ENCODE data around the gene NXPH4.

Gene NXPH4

DNA sequence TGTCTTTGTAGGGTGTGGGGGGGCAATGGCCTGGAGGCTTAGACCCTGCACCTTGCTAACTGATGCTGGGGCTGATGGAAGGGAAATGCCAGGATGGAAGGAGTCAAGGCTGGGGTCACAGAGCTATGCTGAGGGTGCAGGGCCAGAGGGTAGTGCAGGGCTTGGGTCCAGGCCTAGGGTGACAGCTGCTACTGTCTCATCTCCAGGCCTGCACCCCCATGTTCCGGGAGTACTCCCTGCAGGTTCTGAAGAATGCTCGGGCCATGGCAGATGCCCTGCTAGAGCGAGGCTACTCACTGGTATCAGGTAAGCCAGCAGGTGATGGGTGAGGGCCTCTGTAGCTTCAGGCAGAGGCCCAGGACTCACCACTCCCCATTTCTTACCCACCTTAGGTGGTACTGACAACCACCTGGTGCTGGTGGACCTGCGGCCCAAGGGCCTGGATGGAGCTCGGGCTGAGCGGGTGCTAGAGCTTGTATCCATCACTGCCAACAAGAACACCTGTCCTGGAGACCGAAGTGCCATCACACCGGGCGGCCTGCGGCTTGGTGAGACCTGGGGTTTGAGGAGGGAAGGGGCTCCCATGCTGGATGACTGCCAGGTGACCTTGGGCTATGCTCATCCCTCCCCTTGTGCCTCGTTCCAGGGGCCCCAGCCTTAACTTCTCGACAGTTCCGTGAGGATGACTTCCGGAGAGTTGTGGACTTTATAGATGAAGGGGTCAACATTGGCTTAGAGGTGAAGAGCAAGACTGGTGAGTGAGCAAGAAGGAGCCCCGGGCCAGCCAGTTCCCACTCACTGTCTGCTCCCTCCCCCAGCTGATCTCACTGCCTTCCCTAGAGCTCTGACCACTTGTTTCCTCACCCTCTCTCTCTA lies 17.0 kb downstream of the NXPH4 start:
- no peak for DNase-seq

DNA sequence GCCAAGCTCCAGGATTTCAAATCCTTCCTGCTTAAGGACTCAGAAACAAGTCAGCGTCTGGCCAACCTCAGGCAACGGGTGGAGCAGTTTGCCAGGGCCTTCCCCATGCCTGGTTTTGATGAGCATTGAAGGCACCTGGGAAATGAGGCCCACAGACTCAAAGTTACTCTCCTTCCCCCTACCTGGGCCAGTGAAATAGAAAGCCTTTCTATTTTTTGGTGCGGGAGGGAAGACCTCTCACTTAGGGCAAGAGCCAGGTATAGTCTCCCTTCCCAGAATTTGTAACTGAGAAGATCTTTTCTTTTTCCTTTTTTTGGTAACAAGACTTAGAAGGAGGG lies 17.6 kb downstream of the NXPH4 start:
- DNase-seq, result no peak

DNA sequence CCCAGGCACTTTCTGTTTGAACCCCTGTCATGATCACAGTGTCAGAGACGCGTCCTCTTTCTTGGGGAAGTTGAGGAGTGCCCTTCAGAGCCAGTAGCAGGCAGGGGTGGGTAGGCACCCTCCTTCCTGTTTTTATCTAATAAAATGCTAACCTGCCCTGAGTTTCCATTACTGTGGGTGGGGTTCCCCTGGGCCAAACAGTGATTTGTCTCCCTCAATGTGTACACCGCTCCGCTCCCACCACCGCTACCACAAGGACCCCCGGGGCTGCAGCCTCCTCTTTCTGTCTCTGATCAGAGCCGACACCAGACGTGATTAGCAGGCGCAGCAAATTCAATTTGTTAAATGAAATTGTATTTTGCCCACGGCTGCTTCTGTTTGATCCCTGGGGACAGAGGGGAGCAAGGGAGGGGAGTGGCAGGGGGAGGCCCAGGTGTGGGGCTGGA lies 18.0 kb downstream of the NXPH4 start:
- no peak for DNase-seq

DNA sequence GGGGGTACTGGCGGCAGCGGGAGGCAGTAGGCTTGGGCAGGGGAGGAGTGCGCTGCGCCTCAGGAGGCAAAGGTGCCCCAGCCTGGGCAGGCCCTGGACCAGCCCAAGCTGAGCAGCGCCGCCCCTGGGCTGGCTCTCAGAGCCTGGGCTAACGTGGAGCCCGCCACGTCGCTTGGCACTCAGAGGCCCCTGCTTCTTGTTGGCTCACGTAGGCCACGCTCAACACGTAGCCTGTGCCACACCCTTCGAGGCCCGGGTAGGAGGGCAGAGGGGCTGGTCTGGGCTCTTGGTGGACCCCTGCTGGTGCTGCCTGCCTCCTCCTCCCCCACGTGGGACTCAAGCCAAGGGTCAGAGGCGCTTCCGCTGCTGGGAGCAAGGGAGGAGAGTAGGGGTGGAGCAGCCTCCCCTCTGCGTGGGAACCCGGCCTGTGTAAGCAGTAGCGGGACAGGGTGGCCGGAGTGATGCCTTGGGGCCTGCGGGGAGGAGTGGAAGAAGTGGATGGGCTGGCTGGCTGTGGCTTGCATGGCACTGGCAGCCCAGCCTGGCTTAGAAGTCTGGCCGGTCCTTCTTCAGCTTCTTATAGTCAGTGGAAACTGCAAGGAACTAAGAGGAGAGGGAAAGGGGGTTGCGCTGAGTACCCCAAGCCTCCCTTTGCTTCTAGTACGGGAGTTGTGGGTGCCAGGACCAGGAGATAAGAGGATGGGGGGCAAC lies 18.6 kb downstream of the NXPH4 start:
- peak; percentile 85 for DNase-seq

DNA sequence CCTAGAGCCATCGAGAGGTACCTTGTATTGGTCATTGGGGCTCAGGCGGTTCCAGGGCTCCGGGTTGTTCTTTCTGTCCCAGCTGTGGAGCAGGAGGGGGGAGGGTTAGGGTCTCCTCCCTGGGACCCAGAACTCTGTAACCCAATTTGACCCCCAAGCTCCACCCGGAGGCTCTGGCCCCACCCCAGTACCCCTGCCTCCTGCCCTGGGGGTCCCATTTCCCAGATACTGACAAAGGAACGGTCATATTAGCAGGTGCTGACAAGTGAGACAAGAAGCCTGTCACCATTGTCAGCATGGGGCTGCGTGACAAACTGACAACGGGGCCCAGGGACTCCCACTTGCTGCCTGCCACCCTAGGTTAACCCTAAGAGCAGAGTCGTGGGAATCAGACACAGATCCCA lies 19.1 kb downstream of the NXPH4 start:
- DNase-seq, result no peak

DNA sequence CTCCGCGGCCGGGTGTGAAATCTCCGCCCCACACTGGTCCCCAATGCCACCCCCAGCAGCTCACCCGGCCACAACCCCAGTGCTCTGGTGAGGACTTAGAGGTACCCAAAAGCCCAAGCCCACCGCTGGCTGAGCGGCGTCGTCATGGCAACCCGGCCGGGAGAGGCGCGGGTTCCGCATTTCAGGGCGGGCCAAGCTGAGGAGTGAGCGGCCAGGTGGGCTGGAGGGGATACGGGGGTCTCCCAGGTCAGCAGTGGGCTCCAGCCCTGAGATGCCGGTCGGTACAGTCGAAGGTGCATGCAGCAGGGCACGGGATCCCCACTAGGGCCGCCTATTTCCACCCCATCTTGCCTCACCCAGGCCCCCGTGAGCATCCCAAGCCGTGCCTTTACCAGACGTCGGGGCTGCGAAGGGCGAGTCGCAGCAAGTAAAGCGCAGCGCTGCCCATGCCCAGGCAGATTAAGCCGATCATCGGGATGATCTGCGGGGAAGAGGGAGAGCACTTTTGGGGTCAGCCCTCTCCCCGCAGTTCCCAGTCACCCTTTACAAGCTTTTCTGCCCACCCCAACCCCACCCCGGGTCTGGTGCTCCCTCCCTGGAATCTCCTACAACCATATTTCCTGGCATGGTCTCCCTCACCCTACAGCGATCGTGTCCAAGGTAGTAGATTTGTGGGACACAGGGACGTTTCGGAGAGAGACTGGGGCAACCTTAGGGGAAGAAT lies 19.8 kb downstream of the NXPH4 start:
- no peak for DNase-seq

DNA sequence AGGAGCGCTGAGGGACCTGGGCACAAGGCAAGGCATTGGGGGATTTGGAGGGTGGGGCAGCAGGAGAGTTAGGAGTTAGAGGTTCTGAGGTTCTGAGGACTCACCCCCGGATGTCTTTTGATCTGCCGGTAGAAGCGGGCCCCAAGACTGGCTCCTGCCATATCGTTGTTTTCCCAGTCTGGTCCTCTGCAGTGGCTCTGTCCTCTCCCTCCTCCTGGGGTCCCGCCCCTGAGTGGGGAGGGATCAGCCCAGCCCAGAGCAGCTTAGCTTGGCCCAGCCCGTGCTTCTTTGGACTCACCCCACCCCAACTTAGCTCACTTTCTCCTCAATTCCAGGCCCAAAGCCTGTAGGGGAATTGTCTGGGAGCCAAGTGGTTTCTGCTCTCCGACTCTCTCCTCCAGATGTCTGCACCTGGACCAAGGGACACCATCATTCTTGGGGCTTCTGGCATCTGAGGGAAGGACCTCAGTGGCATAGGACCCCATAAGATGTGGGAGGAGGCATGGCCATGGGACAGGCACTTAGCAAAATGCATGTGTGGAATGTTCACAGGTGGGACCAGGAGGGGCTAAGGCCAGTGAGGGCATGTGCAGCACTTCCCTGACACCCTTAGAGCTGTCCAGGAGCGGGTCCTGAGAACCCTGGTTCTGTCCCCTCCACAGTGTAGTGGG lies 20.5 kb downstream of the NXPH4 start:
- peak; percentile 79 for DNase-seq

DNA sequence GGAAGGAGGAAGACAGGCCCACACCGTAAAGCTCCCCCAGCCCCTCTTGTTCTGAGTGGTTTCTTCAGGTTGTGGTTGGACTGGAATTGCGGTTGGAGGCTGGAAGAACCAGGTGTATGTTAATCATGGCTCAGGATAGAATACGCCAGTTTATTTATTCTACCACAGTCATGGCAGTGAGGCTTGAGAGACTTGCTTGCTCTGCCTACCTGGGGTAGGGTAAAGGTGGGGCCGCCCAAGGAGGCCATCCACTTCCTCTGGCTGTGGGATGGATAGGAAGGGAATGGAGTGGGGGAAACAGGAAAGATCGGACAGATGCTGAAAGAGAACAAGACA lies 21.0 kb downstream of the NXPH4 start:
- no peak for DNase-seq

DNA sequence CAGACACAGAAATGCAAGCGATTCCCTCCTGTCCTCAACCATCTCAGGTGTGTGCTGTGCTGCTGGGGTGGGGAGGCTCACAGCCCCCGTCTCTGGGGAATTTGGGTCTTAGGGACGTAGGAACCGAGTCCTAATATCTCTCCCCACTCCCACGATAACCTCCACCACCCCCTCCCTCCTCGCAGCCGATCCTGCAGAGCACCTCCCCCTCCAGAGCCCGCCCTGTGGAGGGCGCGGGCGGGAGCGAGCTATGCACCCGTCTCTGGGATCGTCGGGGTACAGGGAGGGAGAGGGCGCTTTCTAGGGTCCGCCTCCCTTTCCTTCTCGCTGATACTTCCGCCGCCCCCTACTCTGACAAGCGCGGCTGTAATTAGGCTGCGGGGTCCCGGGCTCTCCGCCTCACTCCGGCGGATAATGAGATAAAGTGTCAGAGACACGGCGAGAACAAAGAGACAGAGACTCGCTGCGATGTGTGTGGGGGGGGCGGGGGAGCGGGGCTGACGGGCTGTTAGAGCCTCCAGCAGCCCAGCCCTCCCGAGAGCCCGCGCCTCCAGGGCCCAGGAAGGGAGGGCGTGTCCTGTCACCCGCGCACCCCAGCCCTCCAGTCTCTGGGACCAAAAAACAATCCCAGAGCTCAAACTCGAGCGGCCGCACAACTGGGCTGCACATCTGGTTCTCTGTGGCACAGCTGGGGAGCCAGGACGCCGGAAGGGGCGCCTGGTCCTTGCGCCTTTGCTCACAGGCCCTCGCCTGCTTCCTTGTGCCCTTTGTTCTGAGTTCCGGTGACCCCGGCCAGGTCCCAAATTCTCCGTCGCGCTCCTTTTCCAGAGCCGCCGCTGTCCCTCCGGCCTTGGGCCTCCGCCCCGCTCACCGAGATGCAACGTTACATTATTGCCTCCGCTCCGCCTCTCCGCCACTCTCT lies 21.6 kb downstream of the NXPH4 start:
- peak; percentile 42 for DNase-seq

DNA sequence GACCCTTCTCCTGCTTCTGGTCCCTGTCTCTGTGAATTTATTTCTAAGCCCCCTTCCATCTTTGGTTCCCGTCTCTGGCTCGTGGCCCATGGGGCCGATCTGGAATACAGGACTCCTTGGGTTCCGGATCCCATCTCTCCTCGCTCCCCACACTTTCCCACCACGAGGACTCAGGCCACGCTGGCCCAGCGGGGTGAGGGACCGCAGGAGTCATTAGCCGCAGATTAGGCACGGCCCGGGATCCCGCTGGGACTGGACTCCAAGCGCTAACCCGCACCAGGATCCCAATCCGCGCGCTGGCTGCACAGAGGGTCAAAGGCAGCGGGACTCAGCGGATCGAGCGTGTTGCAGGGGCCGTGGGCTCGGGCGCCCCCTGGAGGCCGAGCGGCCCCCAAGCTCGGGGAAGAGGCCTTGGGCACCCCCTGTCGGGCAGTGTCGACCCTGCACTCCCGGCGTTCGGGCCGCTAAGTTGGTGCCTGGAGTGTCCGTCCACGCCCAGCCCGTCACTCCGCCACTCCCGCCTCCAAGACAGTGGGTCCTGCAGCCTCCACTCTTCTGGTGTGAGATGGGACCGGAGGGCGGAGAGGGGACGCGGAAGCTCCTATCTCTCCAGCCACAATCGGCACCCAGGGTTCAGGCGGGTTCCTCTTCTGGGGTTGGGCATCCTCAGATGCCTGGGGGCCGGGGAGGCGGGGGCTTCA lies 22.4 kb downstream of the NXPH4 start:
- DNase-seq, result peak; percentile 92

DNA sequence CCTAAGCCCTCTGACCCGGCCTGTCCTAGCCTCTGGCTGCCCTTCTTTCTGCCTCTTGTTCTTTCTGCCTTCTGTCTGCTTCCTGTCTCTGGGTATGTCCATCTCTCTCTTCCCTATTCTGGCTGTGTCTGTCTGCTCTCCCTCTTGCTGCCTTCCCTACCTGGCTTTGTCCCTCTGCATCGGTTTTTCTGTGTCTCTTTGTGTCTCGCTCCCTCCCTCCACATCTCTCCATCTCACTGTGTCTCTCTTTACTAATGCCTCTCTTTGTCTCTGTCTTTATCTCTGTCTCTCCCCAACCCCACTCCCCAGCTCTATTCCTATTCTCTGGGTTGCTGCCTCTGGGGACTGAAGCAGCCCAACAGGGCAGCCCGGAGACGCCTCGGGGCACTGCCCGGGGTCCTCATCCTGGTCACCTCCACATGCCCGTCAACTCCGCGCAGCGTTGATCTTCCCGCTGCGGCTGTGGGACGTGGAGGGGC lies 23.0 kb downstream of the NXPH4 start:
- DNase-seq, result no peak

DNA sequence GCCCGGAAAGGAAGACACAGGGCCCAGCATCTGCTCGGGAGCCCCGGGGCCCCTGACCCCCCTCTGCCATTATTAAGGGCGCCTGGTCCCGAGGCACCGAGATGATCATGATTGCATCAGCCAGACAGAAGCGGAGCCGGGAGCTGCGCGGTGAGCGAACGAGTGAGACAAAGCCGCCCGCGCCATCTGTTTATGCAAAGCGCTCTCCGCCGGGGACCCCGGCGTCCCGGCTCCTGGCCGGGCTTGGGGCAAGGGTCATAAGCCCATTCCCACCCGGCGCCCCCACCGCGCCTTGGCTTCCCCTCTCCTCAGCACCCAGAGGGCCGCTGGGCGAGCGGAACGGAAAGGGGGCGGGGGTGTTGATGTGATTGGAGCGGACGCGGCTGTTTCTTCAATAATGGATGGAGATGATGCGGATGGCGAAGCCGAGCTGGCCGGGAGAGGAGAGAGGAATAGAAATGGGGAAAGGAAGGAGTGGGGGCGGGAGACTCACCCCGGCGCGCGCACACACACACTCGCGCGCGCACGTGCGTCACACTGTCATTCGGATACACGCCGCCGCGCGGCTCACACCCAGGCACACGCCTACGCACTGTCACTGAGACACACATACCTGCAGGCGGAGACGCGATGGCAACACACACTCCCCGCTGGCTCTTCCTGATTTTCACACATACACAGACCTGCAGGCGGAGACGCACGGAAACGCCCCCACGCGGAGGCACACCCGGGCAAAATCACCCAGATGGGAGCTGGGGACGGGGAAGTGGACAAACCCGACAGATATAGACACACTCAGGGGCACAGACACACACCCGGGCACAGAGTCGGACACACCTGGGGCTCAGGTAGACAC lies 23.7 kb downstream of the NXPH4 start:
- DNase-seq, result peak; percentile 59

DNA sequence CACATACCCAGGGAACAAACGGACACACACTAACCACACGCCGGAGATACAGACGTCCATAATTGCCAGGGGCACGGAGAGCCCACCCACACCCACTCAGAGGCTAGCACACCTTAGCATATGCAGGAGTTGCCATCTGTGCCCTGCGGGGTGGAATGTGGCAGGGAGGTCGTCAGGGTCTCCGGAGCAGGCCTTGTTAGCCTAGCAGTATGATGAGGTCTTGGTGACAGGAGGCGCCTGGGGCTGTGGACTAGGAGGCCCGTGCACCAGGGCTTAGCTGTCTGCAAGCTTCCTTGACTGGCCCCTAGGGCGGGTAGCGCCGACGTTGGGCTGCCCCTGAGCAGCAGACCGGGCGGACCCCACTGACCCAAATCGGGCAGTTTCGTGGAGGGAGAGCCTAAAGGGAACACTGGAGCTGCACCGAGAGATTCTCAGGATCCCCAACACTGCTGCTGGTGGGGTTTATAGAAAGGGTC lies 24.4 kb downstream of the NXPH4 start:
- DNase-seq, result no peak

DNA sequence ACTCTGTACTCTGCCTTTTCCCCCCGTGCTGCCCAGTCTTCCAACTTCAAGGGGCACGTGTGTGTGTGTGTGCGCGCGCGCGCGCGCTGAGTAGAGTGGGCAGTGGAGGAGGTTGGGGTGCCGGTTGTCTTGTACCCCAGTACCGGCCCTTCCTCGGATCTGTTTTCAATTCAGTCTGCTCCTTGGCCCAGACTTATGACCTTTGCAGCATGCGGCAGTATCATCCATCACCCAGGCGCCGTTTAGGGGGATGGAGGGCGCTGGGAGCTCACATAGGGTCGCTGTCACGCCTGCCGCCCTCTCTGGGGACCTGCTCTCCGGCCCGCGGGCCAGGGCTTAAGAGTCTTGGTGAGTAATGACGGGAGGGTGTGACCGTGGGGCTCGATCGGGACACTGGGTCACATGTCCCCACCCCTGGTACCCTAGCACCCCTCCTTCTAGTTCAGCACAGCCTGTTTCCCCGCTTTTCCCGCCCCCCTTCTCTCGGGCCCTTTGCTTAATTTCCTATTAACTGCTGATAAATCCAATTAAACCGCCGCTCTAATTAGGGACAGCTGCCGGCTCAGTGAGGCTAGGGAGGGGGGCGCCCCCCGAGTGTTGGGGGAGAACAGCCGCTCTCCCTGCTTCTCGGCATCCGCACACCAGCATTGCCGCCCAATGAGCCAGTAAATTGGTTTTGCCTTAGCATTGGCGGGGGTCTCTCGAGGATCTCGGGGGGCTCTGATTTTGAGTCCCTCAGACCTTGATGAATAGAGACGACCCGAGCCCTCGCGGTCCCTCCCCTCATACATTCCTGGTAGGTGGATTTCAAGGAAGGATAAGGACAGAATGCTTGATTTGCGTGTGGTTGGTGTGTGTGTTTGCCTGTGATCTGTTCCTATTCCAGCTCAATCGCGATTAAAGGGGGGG lies 25.1 kb downstream of the NXPH4 start:
- no peak for DNase-seq

DNA sequence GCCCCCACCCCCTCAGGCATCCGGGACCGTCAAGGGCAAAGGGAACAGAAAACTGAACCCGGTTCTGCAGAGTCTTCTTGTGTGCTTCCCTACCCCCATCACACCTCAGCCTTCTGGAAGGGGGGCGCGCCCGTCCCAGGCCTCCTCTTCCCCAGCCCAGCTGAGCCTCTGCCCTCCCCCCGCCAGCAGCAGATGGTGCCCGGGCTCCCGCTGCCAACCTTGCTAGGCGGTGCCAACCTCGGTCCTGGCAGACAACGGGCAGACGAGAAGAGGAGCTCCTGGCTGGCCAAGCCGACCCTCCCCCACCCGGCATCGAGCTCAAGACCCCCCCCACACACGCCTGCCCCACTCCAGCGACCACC lies 25.7 kb downstream of the NXPH4 start:
- no peak for DNase-seq

DNA sequence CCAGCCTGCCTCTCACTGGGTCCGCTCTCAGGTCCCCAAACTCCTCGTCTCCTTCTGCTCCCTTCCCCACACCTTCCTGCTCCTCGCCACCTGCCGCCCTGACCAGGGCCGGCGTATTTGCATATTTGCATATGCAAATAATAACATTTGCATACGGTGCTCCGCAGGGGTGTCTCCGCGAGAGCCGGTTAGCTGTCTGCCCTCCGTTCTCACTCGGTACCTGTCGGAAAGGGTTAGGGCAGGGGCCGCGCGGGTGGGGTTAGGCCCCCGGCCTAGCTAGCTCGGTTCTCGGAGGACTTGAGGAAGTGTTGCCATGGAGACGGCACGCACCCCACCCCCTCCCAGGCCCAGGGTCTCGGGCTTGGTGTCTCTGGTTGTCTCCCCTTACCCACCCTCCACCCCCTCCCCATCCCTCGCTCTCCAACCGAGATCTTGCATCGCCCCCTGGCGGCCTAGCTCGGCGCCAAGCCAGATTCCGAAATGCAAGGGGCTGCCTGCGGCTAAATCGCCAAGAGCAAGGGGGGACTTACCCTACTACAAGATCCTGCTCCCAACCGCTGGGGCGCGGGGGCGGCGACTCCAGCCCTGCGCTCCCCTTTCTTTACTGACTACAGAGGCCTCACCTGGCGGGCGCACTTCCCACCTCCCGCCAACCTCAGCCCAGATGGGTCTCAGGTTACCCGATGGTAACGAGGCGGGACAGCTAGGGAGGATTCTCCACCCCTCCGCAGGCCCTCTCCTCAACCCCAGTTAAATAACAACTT lies 26.3 kb downstream of the NXPH4 start:
- DNase-seq, result peak; percentile 72

DNA sequence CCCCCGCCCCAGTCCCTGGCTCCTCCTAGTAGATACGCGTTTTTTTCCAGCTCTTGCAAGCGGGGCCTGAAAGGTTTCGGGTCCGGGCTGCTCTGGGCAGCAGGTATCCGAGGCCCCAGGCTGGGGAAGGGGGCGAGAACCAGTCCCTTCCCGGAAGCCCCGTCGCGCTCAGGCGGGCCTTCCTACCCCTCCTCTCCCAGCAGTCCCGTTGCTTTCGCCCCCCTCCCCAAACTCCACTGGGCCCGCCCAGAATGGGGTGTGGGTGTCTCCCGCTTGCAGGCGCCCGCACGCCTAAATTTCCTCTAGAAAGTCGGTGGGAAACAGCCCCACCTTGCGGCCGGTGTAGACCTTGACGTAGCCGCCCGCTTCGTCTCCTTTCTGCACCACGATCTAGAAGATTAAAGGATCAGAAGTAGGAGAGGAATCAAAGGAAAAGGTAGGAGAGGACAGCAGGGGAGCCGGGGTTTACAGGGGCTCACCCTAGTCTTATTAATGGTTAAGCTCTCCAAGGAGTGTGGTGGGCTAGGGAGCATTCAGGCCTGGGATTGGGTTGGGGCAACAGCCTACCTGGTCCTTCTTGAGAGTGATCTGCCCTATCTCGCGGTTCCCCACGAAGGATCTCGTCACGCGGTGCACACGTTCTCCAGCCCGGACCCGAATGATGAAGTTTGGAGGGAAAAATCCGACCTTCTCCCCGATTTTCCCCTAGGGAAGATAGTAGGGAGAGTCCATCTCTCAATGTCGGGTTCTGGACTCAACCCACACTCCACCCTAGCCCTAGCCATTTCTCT lies 27.1 kb downstream of the NXPH4 start:
- peak; percentile 84 for DNase-seq

DNA sequence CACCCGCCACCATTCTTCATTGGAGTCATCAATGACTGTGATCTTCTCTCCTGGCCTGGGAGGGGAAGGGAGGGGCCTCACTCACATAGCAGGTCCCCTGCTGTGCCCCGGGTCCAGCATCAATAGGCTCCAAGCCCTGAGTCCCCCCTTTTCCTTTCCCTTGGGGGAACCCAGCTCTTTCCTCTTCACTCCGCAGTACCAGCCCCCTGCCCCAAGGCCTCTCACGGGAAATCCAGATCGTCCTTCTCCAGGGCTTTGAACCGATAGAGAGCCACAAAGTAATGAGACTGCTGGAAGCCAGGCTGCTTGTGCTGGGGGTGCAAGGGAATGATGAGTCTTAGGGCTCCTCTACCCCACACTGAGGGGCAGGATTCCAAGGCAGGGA lies 27.7 kb downstream of the NXPH4 start:
- no peak for DNase-seq
